K562 (cell line): ENCODE data around the gene IL17REL. TPM values are rescaled to one million over a fixed set of nuclear protein-coding genes. Genes with fewer than 3 reads are reported as not detected.

ENCODE experiments used
- ATAC-seq: fragments of 200-7000 bp; cut with Tn5 transposase; 3 replicates; pipeline ENCODE4 v1.9.1; 2020; ENCODE audit warnings: moderate library complexity
- BruUV-seq: library from RNA; stranded (reverse); fragments of 400-500 nt; replicated peaks from 2 replicates; lab custom pipeline; 2021; lab: Mats Ljungman, UMichigan
- CTCF ChIA-PET: fragments of 300-600 bp; formaldehyde crosslinking; extraction: SDS; loops from one replicate; lab custom pipeline; 2021; ENCODE audit warnings: low intra/inter-chr PET ratio; lab: Yijun Ruan, JAX
- POLR2A ChIA-PET: fragments of 300-600, 350-650 bp; sonication (Branson Sonifier 250); formaldehyde crosslinking; extraction: SDS; loops from one replicate; lab custom pipeline; 2021; ENCODE audit warnings: antibody characterized with exemption, inconsistent platforms; lab: Yijun Ruan, JAX
- DNase-seq, 4 experiments: peaks; one replicate each; pipeline versions ENCODE4 v3.0.0 to v3.0.0-alpha.2; 2011 to 2018; ENCODE audit warnings: low spot score in 3 of 4, mixed read lengths in 3 of 4; ENCODE audit errors: extremely low read depth in 1 of 4
- FAIRE-seq: peaks from 2 replicates; lab custom pipeline; 2011; peaks lifted over from hg19 to GRCh38; lab: Jason Lieb, UNC
- H2AFZ ChIP-seq: 2 replicates; pipeline ENCODE4 v1.6.0; 2011; ENCODE audit warnings: low read depth, low read length, control low read depth, inconsistent platforms
- H3K27ac ChIP-seq: fragments of 200-600 bp; 3 replicates; pipeline ENCODE4 v1.8.0; 2011; ENCODE audit warnings: low read depth, mild to moderate bottlenecking, control low read depth, inconsistent platforms, low read length, moderate library complexity, mixed read lengths; ENCODE audit errors: extremely low read depth
- H3K27me3 ChIP-seq, 2 experiments: fragments of 300-600 bp in 1 of 2; 2 replicates in 1 of 2; 3 replicates in 1 of 2; pipeline versions ENCODE4 v1.6.0 to v1.8.0; 2011; ENCODE audit warnings: inconsistent platforms in 2 of 2, low read length in 2 of 2, mild to moderate bottlenecking in 1 of 2, mixed read lengths in 1 of 2, moderate library complexity in 1 of 2; ENCODE audit not compliant: control insufficient read depth in 2 of 2, insufficient read depth in 2 of 2
- H3K36me3 ChIP-seq: fragments of 300-600 bp; 3 replicates; pipeline ENCODE4 v1.8.0; 2011; ENCODE audit warnings: mild to moderate bottlenecking, low read length, inconsistent platforms; ENCODE audit not compliant: control insufficient read depth, insufficient read depth
- H3K4me1 ChIP-seq, 2 experiments: fragments of 200-600 bp in 1 of 2; replicated peaks in 1 of 2; 2 replicates in 1 of 2; 3 replicates in 1 of 2; pipeline versions ENCODE4 v1.5.1 to v1.8.0; 2011; ENCODE audit warnings: inconsistent platforms in 2 of 2, low read length in 2 of 2, mild to moderate bottlenecking in 1 of 2, mixed read lengths in 1 of 2, moderate library complexity in 1 of 2; ENCODE audit not compliant: control insufficient read depth in 2 of 2, insufficient read depth in 2 of 2
- H3K4me2 ChIP-seq: 2 replicates; pipeline ENCODE4 v1.6.1; 2011; ENCODE audit warnings: low read length, control low read depth, inconsistent platforms, mixed read lengths; ENCODE audit not compliant: insufficient read depth
- H3K4me3 ChIP-seq: fragments of 200-600 bp; sonication (generic), shearing (Covaris generic); 2 replicates; pipeline ENCODE4 v1.5.1; 2016; ENCODE audit warnings: control low read depth, inconsistent platforms
- H3K79me2 ChIP-seq: fragments of 200-600 bp; 3 replicates; pipeline ENCODE4 v1.8.0; 2011; ENCODE audit warnings: low read length, inconsistent platforms; ENCODE audit not compliant: control insufficient read depth, insufficient read depth
- H3K9ac ChIP-seq, 2 experiments: 2 replicates each; pipeline versions ENCODE4 v1.6.0 to v1.6.1; 2011; ENCODE audit warnings: low read depth in 2 of 2, low read length in 2 of 2, control low read depth in 1 of 2, inconsistent platforms in 1 of 2, mild to moderate bottlenecking in 1 of 2, mixed read lengths in 1 of 2; ENCODE audit not compliant: insufficient read depth in 1 of 2
- H3K9me1 ChIP-seq: one replicate; pipeline ENCODE4 v1.6.0; 2011; ENCODE audit warnings: inconsistent platforms, mild to moderate bottlenecking, low read length, moderate library complexity; ENCODE audit not compliant: control insufficient read depth, insufficient read depth
- H3K9me3 ChIP-seq: replicated peaks from 2 replicates; pipeline ENCODE4 v1.5.1; 2011; ENCODE audit warnings: low read depth, low read length, inconsistent platforms; ENCODE audit not compliant: control insufficient read depth, insufficient read depth
- H4K20me1 ChIP-seq: replicated peaks from 2 replicates; pipeline ENCODE4 v1.6.1; 2011; ENCODE audit warnings: low read length, inconsistent platforms, mixed read lengths; ENCODE audit not compliant: control insufficient read depth, insufficient read depth
- ARHGAP35 ChIP-seq: fragments of 450-650 bp; IDR thresholded peaks from 2 replicates; pipeline ENCODE4 v1.6.1; 2018; ENCODE audit not compliant: partially characterized antibody
- DMBX1 ChIP-seq: fragments of 250-450 bp; sonication (Bioruptor Pico); IDR thresholded peaks from 2 replicates; pipeline ENCODE4 v1.8.0; 2022; ENCODE audit warnings: inconsistent platforms, mild to moderate bottlenecking, moderate library complexity, borderline replicate concordance
- E2F8 ChIP-seq: fragments of 450-650 bp; IDR thresholded peaks from 2 replicates; pipeline ENCODE4 v1.7.1; 2018; ENCODE audit warnings: mild to moderate bottlenecking, low read depth; ENCODE audit not compliant: partially characterized antibody
- ETV6 ChIP-seq, 3 experiments: fragments of 150-350 bp in 1 of 3; sonication (generic) in 1 of 3; formaldehyde crosslinking in 1 of 3; IDR thresholded peaks; 2 replicates each; pipeline versions ENCODE4 v1.6.1 to v1.8.0; 2014 to 2022; ENCODE audit warnings: borderline replicate concordance in 2 of 3, low read depth in 2 of 3, antibody characterized with exemption in 1 of 3, low read length in 1 of 3, mild to moderate bottlenecking in 1 of 3, missing genetic modification reagents in 1 of 3
- GMEB1 ChIP-seq: fragments of 250-450 bp; sonication (Bioruptor Pico); IDR thresholded peaks from 2 replicates; pipeline ENCODE4 v1.4.0; 2020; ENCODE audit warnings: mild to moderate bottlenecking
- MTA1 ChIP-seq: fragments of 450-650 bp; IDR thresholded peaks from 2 replicates; pipeline ENCODE4 v1.6.1; 2017; ENCODE audit warnings: borderline replicate concordance
- NR0B1 ChIP-seq: fragments of 450-650 bp; IDR thresholded peaks from one replicate; pipeline ENCODE4 v1.6.1; 2018; ENCODE audit warnings: mild to moderate bottlenecking, moderate library complexity; ENCODE audit not compliant: partially characterized antibody
- RFX1 ChIP-seq: fragments of 450-650 bp; IDR thresholded peaks from 2 replicates; pipeline ENCODE4 v1.6.1; 2016; ENCODE audit warnings: mild to moderate bottlenecking, moderate library complexity
- SMAD3 ChIP-seq: fragments of 450-650 bp; formaldehyde crosslinking; conservative IDR thresholded peaks from 2 replicates; pipeline ENCODE4 v1.4.0; 2020; ENCODE audit warnings: mild to moderate bottlenecking
- ZBTB7A ChIP-seq: IDR thresholded peaks from 2 replicates; pipeline ENCODE4 v1.6.1; 2011; ENCODE audit warnings: low read depth, mild to moderate bottlenecking, low read length, moderate library complexity, borderline replicate concordance; ENCODE audit not compliant: control insufficient read depth
- ZNF165 ChIP-seq: fragments of 250-450 bp; sonication (Bioruptor Pico); IDR thresholded peaks from 2 replicates; pipeline ENCODE4 v1.4.0; 2020; ENCODE audit warnings: borderline replicate concordance
- ZNF212 ChIP-seq: fragments of 450-650 bp; formaldehyde crosslinking; IDR thresholded peaks from 2 replicates; pipeline ENCODE4 v1.4.0; 2020; ENCODE audit warnings: mild to moderate bottlenecking
- ZNF41 ChIP-seq: fragments of 250-450 bp; sonication (Bioruptor Pico); conservative IDR thresholded peaks from 2 replicates; pipeline ENCODE4 v1.4.0; 2020; ENCODE audit warnings: mild to moderate bottlenecking
- ZNF57 ChIP-seq: fragments of 450-650 bp; formaldehyde crosslinking; IDR thresholded peaks from 2 replicates; pipeline ENCODE4 v1.4.0; 2020; ENCODE audit warnings: mild to moderate bottlenecking, moderate library complexity
- ZNF644 ChIP-seq: fragments of 200-800 bp; sonication (Bioruptor generic); IDR thresholded peaks from 2 replicates; pipeline ENCODE4 v1.6.1; 2016; ENCODE audit warnings: low read depth, missing genetic modification characterization, missing compliant biosample characterization
- ZNF785 ChIP-seq: fragments of 250-450 bp; sonication (Bioruptor Pico); IDR thresholded peaks from 2 replicates; pipeline ENCODE4 v1.4.0; 2020; ENCODE audit warnings: mild to moderate bottlenecking
- WGBS: fragments of 100-300 bp; shearing (Covaris generic); methylation state at CpG from one replicate; pipeline ENCODE4 v1.1.6; 2016; ENCODE audit warnings: low coverage, mixed read lengths; ENCODE audit not compliant: insufficient coverage; ENCODE audit errors: missing lambda C conversion rate; 5-methylcytosine and 5-hydroxymethylcytosine counted together
- in situ Hi-C: fragments of 300-500 bp; cut with MboI; formaldehyde crosslinking; loops from 4 replicates; pipeline ENCODE4 v1.15.0; 2018; ENCODE audit warnings: inconsistent platforms, mixed read lengths
- intact Hi-C: fragments of 100-400 bp; cut with micrococcal nuclease; formaldehyde crosslinking; loops from 2 replicates; pipeline ENCODE4 v1.14.2; 2022
- polyA plus RNA-seq, 8 experiments: library from polyadenylated mRNA; depleted of rRNA in 4 of 8; stranded (reverse) in 5 of 8; unstranded in 3 of 8; fragments of >200 nt; fragmentation: Nextera tagmentation in 2 of 8; fragmentation: Illumina TruSeq in 1 of 8; extraction: Ambion mirVana in 2 of 8; extraction: Trizol in 1 of 8; gene quantifications; 2 replicates each; pipeline versions ENCODE4 v1.2.1 to v1.2.3, GENCODE V29; 2011 to 2014; ENCODE audit warnings: inconsistent platforms in 1 of 8, missing spikeins in 1 of 8
- total RNA-seq, 7 experiments: library from RNA; depleted of rRNA in 6 of 7; stranded (reverse); fragments of >200 nt in 6 of 7; fragmentation: Illumina TruSeq in 2 of 7; extraction: Trizol in 2 of 7; gene quantifications; 2 replicates each; pipeline versions ENCODE4 v1.2.1 to v1.2.3, GENCODE V29; 2011 to 2021; ENCODE audit warnings: low replicate concordance in 1 of 7

Gene IL17REL
- total and polyA plus RNA-seq, 9 of the 15 experiments (the other 6 are each of a cell fraction or from before 2014, with no cell fraction given): 0.05 to 0.42 (median 0.11) TPM; not detected in 4

- H3K27ac ChIP-seq: peak overlapping the region; percentile 78
- H3K4me2 ChIP-seq: peak overlapping the region; percentile 71
- H3K4me1 ChIP-seq: peaks cover 7 to 37% of the 10 kb centered on the region in 2 experiments
- peak overlapping the region; percentile 89 for H2AFZ ChIP-seq
- no peaks in the 10 kb centered on the region; a peak in 1 of 5 replicates for H3K27me3 ChIP-seq
- FAIRE-seq: no peak
- no peaks in the 10 kb centered on the region for H3K9me1 ChIP-seq
- no peak overlapping the region for H3K4me3 ChIP-seq
- intact Hi-C loops: no loop called here
- peak; percentile 36 to 55 (median 45) for DNase-seq
- H3K79me2 ChIP-seq: peaks cover 5% of the 10 kb centered on the region; the same call in 2 of the 3 replicates
- ChIA-PET CTCF (no interaction called here), POLR2A (no interaction called here)
- peak; percentile 57 for ATAC-seq
- H3K36me3 ChIP-seq: no peaks in the 10 kb centered on the region
- no TSS peak for BruUV-seq
- in situ Hi-C loops: no loop called here
- peak overlapping the region; percentile 45 to 81; a peak in 3 of 4 replicates for H3K9ac ChIP-seq
- WGBS: 13% methylated on average over 9 of the region's 17 CpGs
- H4K20me1 ChIP-seq: no peaks in the 10 kb centered on the region
- no peaks in the 10 kb centered on the region for H3K9me3 ChIP-seq
- TF ChIP-seq ZNF57 (CRISPR knock-in tag): no peak
- no peak for TF ChIP-seq ZNF212 (CRISPR knock-in tag)
- TF ChIP-seq DMBX1 (CRISPR knock-in tag): no peak
- no peak for TF ChIP-seq ARHGAP35
- TF ChIP-seq ETV6 (IDR thresholded peaks at IDR 0.05; ENCODE audit: borderline replicate concordance in 1 of 2, low read depth in 2 of 2, low read length in 1 of 2): no peak
- TF ChIP-seq ETV6 (CRISPR knock-in tag; IDR thresholded peaks at IDR 0.05; ENCODE audit: borderline replicate concordance): no peak
- TF ChIP-seq ZNF165 (CRISPR knock-in tag): no peak
- TF ChIP-seq GMEB1 (CRISPR knock-in tag): no peak
- no peak for TF ChIP-seq ZNF644 (tag)
- TF ChIP-seq ZBTB7A: peak; percentile 70; the same call in 1 of the 2 replicates
- TF ChIP-seq RFX1: no peak
- TF ChIP-seq NR0B1: no peak
- no peak for TF ChIP-seq ZNF785 (CRISPR knock-in tag)
- TF ChIP-seq E2F8: peak; percentile 37
- TF ChIP-seq ZNF41: no peak
- no peak for TF ChIP-seq SMAD3 (CRISPR knock-in tag)
- TF ChIP-seq MTA1: peak; percentile 66
Observed at GRCh38 chr22:49975543-49976389, 36.8 kb downstream of the IL17REL start.
